ENCODE measurements around the gene NGEF. TPM values are rescaled to one million over a fixed set of nuclear protein-coding genes. Genes with fewer than 3 reads are reported as not detected.

Gene NGEF
- total RNA-seq, 4 donors from 2014 or later = 0.29 to 18.4 (median 5.2) TPM

GRCh38 chr2:232974396-232974795 lies 38.7 kb downstream of the NGEF start:
- TF ChIP-seq POLR2A (IDR thresholded peaks at IDR 0.05) = no peak
- TF ChIP-seq, protein P1, sequence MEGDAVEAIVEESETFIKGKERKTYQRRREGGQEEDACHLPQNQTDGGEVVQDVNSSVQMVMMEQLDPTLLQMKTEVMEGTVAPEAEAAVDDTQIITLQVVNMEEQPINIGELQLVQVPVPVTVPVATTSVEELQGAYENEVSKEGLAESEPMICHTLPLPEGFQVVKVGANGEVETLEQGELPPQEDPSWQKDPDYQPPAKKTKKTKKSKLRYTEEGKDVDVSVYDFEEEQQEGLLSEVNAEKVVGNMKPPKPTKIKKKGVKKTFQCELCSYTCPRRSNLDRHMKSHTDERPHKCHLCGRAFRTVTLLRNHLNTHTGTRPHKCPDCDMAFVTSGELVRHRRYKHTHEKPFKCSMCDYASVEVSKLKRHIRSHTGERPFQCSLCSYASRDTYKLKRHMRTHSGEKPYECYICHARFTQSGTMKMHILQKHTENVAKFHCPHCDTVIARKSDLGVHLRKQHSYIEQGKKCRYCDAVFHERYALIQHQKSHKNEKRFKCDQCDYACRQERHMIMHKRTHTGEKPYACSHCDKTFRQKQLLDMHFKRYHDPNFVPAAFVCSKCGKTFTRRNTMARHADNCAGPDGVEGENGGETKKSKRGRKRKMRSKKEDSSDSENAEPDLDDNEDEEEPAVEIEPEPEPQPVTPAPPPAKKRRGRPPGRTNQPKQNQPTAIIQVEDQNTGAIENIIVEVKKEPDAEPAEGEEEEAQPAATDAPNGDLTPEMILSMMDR (IDR thresholded peaks at IDR 0.05) = no peak
- no peak for DNase-seq
- intact Hi-C loops (cut with DNase I; ENCODE audit: low total_unique reads) = no loop called here
- no peaks in the 10 kb centered on the region for H3K4me1 ChIP-seq
- H3K4me3 ChIP-seq = no peak overlapping the region
- H3K27ac ChIP-seq = no peak overlapping the region
- H3K9me3 ChIP-seq = no peaks in the 10 kb centered on the region
- no peaks in the 10 kb centered on the region for H3K27me3 ChIP-seq
- no peaks in the 10 kb centered on the region for H3K36me3 ChIP-seq

DNA sequence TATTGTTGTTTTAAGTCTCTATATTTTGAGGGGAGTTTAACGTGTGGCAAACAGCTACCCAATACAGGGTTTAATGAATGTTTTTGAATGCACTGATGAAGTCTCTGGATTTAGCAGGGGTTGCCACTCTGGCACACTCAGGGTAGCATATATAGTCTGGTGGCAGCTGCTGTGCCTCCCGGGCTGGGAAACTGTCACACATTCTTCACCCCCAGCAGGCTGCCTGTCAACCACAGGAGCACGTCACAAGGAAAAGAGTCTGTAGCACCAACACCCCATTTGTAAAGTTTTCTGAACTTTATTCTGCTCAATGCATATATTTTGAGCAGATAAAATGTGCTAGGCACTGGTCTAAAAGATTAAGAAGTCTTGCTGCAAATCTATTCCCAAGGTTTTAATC lies 39.3 kb downstream of the NGEF start:
- DNase-seq = no peak
- Histone ChIP-seq H3K27ac (no peak overlapping the region), H3K36me3 (no peaks in the 10 kb centered on the region), H3K4me3 (no peak overlapping the region), H3K27me3 (no peaks in the 10 kb centered on the region), H3K9me3 (no peaks in the 10 kb centered on the region), H3K4me1 (no peaks in the 10 kb centered on the region)
- TF ChIP-seq, protein P1 (IDR thresholded peaks at IDR 0.05) = no peak
- TF ChIP-seq POLR2A (IDR thresholded peaks at IDR 0.05) = no peak
- intact Hi-C loops (cut with DNase I; ENCODE audit: low total_unique reads) = no loop called here

DNA sequence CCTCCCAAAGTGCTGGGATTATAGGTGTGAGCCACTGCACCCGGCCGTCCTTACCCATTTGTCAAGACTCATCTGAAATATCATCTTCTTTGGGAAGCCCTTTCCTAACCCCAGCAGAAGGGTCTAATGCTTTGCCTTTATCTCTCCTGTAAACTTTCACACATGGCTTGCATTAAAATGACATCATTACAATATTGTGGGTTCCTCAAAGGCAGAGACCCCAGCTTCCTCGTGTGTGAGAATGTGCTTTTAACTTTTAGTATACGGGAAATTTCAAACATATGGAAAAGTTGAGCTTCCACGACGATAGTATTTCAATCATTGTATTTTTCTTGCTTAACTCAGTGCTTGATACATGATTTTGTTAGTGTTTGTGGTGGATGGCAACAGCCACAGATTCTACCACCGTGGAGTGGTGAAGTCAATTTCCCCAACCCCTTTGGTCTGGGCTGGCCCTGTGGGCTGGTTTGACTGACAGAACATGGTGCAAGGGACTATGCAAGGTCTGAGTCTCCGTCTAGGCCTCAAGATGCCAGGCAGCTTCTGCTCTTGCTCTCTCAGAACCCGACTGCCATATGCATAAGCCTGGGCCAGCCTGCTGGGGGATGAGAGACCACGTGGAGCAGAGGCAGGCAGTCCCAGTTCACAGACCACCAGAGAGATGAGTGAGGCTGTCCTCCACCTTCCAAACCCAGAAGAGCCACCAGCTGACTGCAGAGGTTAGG lies 39.9 kb downstream of the NGEF start:
- intact Hi-C loops (cut with DNase I; ENCODE audit: low total_unique reads) = no loop called here
- Histone ChIP-seq H3K4me3 (no peak overlapping the region), H3K27me3 (no peaks in the 10 kb centered on the region), H3K9me3 (no peaks in the 10 kb centered on the region), H3K27ac (no peak overlapping the region), H3K4me1 (no peaks in the 10 kb centered on the region), H3K36me3 (no peaks in the 10 kb centered on the region)
- no peak for DNase-seq
- no peak for TF ChIP-seq POLR2A (IDR thresholded peaks at IDR 0.05)
- TF ChIP-seq, protein P1 (IDR thresholded peaks at IDR 0.05) = no peak

GRCh38 chr2:232971744-232972143 lies 41.3 kb downstream of the NGEF start:
- no peaks in the 10 kb centered on the region for H3K9me3 ChIP-seq
- intact Hi-C loops (cut with DNase I; ENCODE audit: low total_unique reads) = no loop called here
- no peak overlapping the region for H3K27ac ChIP-seq
- H3K27me3 ChIP-seq = no peaks in the 10 kb centered on the region
- no peak for DNase-seq
- TF ChIP-seq POLR2A (IDR thresholded peaks at IDR 0.05) = no peak
- TF ChIP-seq, protein P1 (IDR thresholded peaks at IDR 0.05) = no peak
- H3K4me1 ChIP-seq = no peaks in the 10 kb centered on the region
- no peak overlapping the region for H3K4me3 ChIP-seq
- H3K36me3 ChIP-seq = no peaks in the 10 kb centered on the region

DNA sequence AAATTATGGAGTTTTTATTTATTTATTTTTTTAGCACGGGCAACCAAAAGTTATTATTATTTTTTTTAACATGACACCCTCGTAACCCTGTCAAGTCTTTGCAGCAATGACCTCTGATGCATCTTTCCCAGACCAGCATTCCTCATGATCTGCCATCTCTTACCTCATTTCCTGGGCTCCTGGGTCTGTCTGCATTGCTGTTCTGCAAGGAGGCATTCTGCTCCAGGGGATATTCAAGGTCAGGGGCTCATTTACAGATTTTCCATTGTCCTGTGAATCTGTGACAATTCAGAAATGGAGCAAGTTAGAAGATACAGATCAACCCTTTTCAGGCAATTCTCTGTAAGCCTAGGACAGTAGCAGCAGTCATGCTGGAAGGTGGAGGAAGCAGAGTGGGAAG lies 43.0 kb downstream of the NGEF start:
- TF ChIP-seq POLR2A (IDR thresholded peaks at IDR 0.05) = no peak
- TF ChIP-seq, protein P1 (IDR thresholded peaks at IDR 0.05) = no peak
- Histone ChIP-seq H3K36me3 (no peaks in the 10 kb centered on the region), H3K4me3 (no peak overlapping the region), H3K4me1 (no peaks in the 10 kb centered on the region), H3K27me3 (no peaks in the 10 kb centered on the region), H3K27ac (no peak overlapping the region), H3K9me3 (no peaks in the 10 kb centered on the region)
- intact Hi-C loops (cut with DNase I; ENCODE audit: low total_unique reads) = no loop called here
- DNase-seq = no peak

Measured in uterus (tissue), 4 donors.